Mesothelial cell of epicardium (in vitro differentiated cells): ENCODE measurements around the gene HYDIN. TPM values are rescaled to one million over a fixed set of nuclear protein-coding genes. Genes with fewer than 3 reads are reported as not detected.
A peak's percentile ranks its signal among the peaks of the same experiment; 100 is the strongest.

Experiments used
- DNase-seq, 2 experiments: peaks; one replicate each; pipeline ENCODE4 v3.0.0; 2021; ENCODE audit warnings: low spot score in 2 of 2; ENCODE audit not compliant: unreplicated experiment in 2 of 2
- H3K27ac Mint-ChIP-seq: 2 replicates; pipeline ENCODE4 v1.8.0; 2021; ENCODE audit warnings: mixed read lengths
- H3K27me3 Mint-ChIP-seq: 2 replicates; pipeline ENCODE4 v1.8.0; 2021; ENCODE audit warnings: low read depth, mixed read lengths
- H3K36me3 Mint-ChIP-seq: 2 replicates; pipeline ENCODE4 v1.8.0; 2021; ENCODE audit warnings: mixed read lengths
- H3K4me1 Mint-ChIP-seq: 2 replicates; pipeline ENCODE4 v1.8.0; 2021; ENCODE audit warnings: mixed read lengths
- H3K4me3 Mint-ChIP-seq: 2 replicates; pipeline ENCODE4 v1.8.0; 2021; ENCODE audit warnings: mild to moderate bottlenecking, moderate library complexity, mixed read lengths
- H3K9me3 Mint-ChIP-seq: 2 replicates; pipeline ENCODE4 v1.8.0; 2021; ENCODE audit warnings: mixed read lengths
- CTCF ChIP-seq: fragments of 200-600 bp; sonication (generic); IDR thresholded peaks from one replicate; pipeline ENCODE4 v1.5.0; 2021; ENCODE audit warnings: antibody characterized with exemption; ENCODE audit not compliant: unreplicated experiment
- total RNA-seq: library from RNA; stranded (reverse); gene quantifications from 3 replicates; pipeline ENCODE4 v1.2.1, GENCODE V29; 2021

The HYDIN gene
- total RNA-seq, 1 donor from 2014 or later = 0.72 TPM

- no peaks in the 10 kb centered on the region for H3K9me3 Mint-ChIP-seq
- no peak overlapping the region for H3K27ac Mint-ChIP-seq
- H3K4me1 Mint-ChIP-seq = peaks cover 29% of the 10 kb centered on the region
- H3K36me3 Mint-ChIP-seq = no peaks in the 10 kb centered on the region
- no peak for DNase-seq
- no peak overlapping the region for H3K4me3 Mint-ChIP-seq
- H3K27me3 Mint-ChIP-seq = peaks cover 19% of the 10 kb centered on the region
- no peak for TF ChIP-seq CTCF
Measured at GRCh38 chr16:71254832-71255525, 24.5 kb upstream of the HYDIN start.

GRCh38 chr16:71250461-71251235, 20.1 kb upstream of the HYDIN start:
- no peaks in the 10 kb centered on the region for H3K36me3 Mint-ChIP-seq
- no peak for DNase-seq
- no peak for TF ChIP-seq CTCF
- peak overlapping the region; percentile 35 for H3K27ac Mint-ChIP-seq
- H3K27me3 Mint-ChIP-seq = peaks cover 4% of the 10 kb centered on the region
- peaks cover 19% of the 10 kb centered on the region for H3K4me1 Mint-ChIP-seq
- no peaks in the 10 kb centered on the region for H3K9me3 Mint-ChIP-seq
- no peak overlapping the region for H3K4me3 Mint-ChIP-seq

- no peaks in the 10 kb centered on the region for H3K9me3 Mint-ChIP-seq
- peaks cover 6% of the 10 kb centered on the region for H3K27me3 Mint-ChIP-seq
- no peak for DNase-seq
- H3K27ac Mint-ChIP-seq = no peak overlapping the region
- no peak for TF ChIP-seq CTCF
- peaks cover 13% of the 10 kb centered on the region for H3K4me1 Mint-ChIP-seq
- H3K36me3 Mint-ChIP-seq = no peaks in the 10 kb centered on the region
- no peak overlapping the region for H3K4me3 Mint-ChIP-seq
Measured at GRCh38 chr16:71249399-71249798, 18.9 kb upstream of the HYDIN start.

GRCh38 chr16:71247478-71247877, 17.0 kb upstream of the HYDIN start:
- H3K36me3 Mint-ChIP-seq = no peaks in the 10 kb centered on the region
- no peaks in the 10 kb centered on the region for H3K9me3 Mint-ChIP-seq

GRCh38 chr16:71246309-71246708, 15.8 kb upstream of the HYDIN start:
- H3K27me3 Mint-ChIP-seq = peaks cover 6% of the 10 kb centered on the region
- peaks cover 12% of the 10 kb centered on the region for H3K4me1 Mint-ChIP-seq
- no peak overlapping the region for H3K27ac Mint-ChIP-seq
- no peaks in the 10 kb centered on the region for H3K36me3 Mint-ChIP-seq
- H3K4me3 Mint-ChIP-seq = no peak overlapping the region
- no peak for TF ChIP-seq CTCF
- no peaks in the 10 kb centered on the region for H3K9me3 Mint-ChIP-seq
- DNase-seq = no peak

More at GRCh38 chr16:71247478-71247877, 17.0 kb upstream of the HYDIN start:
- H3K27ac Mint-ChIP-seq = no peak overlapping the region
- no peak for DNase-seq
- peaks cover 13% of the 10 kb centered on the region for H3K4me1 Mint-ChIP-seq
- peaks cover 6% of the 10 kb centered on the region for H3K27me3 Mint-ChIP-seq
- no peak for TF ChIP-seq CTCF
- H3K4me3 Mint-ChIP-seq = no peak overlapping the region
